AG08395 (cell line): ENCODE measurements around the gene MUC5B.

Experiments used
- DNase-seq: peaks from one replicate; pipeline ENCODE4 v3.0.0; 2012; ENCODE audit warnings: mixed read lengths, low spot score

Gene MUC5B

DNA sequence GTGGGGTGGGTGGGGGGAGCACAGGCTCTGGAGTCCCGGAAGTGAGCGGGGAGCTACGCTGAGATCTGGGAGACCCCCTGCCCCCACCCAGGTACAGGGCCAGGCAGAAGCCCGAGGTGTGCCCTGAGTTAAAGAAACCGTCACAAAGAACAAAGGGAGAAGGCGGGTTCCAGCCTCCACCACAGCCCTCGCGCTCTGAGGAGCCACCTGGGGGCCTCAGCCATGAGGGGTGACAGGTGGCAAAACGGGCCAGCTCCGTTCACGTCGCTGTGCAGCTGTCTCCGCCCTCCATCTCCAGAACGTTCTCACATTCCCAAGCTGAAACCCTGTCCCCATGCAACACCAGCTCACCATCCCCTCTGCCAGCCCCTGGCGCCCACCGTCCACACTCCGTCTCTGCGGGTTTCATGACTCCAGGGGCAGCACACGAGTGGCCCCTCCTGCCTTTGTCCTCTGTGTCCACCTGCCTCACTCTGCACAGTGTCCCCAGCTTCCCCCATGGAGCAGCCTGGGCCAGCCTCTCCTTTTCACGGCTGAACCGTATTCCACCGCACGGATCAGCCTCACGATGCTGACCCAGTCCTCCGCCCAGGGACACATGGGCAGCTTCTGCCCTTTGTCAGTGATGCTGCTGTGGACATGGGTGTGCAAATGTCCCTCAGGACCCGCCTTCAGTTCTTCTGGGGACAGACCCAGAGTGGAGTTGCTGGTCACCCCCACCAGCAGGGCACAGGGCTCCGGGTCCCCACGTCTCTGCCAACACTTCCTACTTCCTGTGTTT, 1.7 kb upstream of the MUC5B start:
- no peak for DNase-seq

DNA sequence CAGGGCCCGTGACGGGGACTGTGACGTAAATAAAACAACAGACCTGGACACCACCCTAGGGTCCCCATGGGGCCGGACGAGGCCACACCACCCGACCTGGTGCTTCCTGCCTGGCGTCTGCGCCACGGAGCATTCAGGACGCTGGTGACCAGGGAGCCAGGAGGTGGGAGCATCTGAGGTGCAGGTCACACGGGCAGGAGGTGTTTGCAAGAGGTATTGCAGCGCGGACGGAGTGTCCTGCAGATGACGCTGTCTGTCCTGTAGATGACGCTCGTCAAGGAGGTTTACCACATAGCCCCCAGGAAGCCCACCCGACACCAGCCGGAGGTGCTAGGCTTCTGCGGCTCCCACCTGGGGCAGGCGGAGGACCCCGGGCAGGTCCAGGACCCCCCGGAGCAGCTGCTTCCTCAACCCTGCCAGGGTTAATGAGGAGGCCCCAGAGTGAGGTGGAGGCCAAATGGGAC, 986 bp upstream of the MUC5B start:
- no peak for DNase-seq

DNA sequence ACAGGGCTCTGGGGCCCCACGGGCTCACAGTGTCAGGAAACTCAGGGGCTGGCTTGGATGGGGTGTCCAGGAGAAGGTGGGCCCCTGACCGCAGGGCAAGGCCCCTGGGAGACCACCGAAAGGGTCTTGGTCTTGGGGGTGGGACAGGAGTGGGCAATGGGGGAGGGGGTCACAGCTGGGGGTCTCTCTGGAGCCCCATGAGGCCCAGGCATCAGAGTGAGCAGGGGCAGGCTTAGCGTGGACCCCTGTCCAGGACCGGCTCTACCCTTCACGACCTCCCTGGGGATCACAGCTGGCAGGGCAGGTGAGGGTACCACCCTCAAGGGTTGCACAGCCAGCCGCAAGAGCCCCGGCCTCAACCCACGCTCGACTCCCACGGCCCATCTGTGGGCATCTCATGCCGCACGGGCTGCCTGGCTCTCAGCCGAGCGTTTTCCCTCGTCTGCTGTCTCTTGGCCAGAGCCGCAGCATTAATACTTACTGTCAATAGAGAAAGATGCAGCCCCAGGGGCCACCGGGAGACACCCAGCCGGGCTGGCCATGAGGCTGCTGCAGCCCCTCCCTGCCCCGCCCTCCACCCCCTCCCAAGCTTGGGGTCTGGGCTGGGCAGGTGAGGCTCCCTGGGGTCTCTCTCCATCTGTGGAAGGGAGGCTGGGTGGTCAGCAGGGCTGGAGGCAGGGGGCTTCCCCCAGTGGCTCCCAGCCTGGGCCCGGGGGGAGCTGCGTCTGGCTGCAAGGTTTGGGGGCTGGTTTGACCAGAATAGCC, 662 bp downstream of the MUC5B start:
- DNase-seq, result no peak

DNA sequence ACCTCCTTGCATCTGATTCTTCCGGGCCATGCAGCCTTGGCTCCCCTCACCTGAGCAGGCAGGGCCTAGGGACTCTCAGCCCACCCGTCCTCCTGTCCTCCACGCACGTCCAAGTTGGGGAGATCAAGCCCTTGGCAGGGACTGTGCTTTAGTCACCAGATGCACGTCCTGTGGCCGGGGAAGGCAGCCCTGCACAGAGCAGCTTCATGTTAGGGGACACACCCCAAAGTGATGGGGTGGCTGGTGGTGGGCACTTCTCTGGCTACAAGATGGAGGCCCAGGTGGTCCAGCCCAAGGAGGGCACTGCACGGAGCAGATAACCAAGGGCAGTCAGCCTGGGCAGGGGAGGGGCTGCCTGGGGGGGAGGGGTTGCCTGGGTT, 1.2 kb downstream of the MUC5B start:
- DNase-seq, result no peak

DNA sequence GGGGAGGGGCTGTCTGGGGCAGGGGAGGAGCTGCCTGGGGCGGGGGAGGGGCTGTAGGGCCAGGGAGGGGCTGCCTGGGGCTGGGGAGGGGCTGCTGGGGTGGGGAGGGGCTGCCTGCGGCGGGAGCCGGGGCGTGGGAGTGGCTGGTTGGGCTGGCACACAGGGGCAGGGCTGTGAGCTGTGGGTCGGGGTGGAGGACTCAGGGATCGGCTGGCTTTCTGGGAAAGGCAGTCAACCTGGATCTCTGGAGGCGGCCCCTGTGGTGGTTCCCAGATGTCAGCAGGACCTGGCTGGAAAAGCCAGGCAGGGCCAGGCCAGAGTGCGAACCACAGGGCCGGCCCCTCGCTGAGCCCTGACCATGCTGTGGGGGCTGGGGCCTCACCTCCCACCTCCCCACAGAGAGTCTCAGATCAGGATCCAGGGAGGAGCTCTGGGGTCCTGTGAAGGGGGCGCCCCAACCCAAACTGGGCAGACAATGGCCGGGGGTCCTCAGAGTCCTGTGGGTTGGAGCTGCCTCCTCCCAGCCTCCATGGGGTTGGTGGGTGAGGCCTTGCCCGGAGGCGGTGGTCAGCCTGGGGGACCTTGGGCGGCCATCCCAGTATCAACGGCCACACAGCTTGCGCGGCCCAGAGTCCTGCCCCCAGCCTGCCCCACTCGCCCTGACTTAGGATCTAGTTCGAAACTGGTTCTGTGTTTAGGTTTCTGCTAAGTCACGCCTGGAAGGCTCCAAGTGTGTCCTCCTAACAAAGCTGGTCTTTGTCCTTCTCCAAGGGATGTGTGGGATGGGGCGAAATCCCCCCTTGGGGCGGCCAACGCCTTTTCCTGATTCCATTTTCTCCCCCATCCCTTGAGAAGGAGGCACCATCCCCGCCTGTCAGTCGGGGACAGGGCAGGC, 1.9 kb downstream of the MUC5B start:
- no peak for DNase-seq

DNA sequence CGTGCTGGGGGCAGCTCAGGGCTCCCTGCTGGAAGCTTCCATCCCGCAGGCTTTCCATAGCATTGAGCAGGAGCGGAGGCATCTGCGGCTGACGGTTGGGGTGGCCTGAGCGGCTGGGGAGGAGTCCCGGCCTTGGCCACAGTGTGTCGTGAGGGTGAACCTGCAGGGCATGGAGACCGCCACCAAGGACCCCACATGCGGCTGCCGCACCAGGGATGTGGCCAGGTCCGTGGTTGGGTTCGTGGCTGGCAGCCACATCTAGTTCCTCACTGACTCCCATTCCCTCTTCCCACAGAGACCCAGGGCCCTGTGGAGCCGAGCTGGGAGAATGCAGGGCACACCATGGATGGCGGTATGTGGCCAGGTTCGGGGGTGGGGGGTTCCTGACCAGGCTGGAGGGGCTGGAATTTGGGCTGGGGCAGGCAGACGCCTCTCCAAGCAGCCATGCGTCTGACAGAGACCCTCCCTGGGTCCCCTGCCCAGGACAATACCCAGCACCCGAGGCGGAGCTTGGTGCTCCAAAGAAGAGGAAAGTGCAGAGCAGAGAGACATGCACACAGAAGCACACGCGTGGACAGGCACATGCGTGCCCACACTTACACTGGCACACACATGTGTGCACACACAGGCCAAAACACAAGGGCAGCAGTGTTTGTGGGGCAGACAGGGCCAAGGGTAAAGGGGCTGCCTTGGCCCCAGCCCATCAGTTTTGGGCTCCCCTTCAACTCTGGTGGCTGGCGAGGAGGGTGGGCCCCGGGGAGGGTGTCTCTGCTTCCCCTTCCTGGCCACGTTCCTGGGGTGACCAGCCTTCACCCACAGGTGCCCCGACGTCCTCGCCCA, 2.7 kb downstream of the MUC5B start:
- DNase-seq, result no peak

DNA sequence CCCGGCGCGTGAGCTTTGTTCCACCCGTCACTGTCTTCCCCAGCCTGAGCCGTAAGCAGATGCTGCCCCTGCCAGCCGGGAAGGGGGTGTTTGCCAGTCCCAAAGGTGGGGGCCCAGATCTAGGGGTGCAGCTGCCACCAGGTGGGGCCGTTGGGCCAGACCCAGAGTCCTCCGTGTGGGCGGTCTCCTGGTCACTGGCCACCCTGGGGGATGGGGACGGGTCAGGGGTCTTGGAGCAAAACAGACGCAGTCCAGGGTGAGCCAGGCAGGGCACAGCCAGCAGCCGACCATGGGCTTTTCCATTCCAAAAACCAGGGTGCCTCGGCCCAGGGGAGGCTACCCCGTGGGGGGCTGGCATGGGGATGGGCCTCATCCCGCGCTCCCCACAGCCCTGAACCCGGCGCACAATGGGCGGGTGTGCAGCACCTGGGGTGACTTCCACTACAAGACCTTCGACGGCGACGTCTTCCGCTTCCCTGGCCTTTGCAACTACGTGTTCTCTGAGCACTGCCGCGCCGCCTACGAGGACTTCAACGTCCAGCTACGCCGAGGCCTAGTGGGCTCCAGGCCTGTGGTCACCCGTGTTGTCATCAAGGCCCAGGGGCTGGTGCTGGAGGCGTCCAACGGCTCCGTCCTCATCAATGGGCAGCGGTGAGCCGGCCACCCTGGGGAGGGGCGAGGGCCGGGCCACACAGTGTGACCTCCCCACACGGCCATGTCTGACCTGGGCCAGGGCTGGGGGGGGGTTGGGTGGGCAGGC, 3.5 kb downstream of the MUC5B start:
- DNase-seq, result no peak

DNA sequence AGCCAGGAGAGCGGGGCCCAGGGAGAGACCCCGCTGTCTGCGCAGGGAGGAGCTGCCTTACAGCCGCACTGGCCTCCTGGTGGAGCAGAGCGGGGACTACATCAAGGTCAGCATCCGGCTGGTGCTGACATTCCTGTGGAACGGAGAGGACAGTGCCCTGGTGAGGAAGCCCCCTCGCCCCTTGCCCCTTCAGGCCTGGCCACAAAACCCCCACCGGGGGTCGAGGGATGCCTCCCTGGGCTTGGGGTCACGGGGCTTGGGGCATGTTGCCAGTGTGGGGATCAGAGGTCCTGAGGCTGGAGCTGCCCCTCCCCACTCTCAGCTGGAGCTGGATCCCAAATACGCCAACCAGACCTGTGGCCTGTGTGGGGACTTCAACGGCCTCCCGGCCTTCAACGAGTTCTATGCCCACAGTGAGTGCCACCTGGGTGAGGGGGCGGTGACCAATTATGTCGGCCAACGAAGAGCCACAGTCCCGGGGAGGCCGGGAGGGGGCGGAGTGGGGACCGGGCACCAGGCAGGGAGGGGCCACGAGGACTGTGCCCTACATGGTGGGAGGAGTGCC, 4.2 kb downstream of the MUC5B start:
- peak; percentile 58 for DNase-seq

DNA sequence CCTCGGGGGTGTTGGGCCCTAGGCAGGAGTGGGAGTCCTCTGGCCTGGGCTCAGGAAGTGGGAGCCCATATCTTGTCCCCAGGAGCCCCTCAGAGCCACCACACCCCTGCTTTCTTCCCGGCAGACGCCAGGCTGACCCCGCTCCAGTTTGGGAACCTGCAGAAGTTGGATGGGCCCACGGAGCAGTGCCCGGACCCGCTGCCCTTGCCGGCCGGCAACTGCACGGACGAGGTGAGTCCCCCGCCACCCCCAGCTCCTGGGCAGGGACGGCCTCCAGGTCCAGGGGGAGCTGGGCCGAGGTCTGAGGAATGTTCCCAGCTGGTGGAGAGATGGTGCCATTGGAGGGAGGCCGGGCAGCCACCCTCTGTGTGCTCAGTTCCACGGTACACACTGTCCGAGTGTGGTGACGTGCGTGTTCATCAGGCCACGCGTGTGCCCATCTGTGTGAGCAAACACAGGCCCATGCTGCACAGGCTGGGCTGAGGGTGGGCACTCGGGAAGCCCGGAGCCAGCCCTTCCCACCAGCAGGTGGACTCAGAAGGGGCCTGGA, 4.8 kb downstream of the MUC5B start:
- DNase-seq, result no peak

DNA sequence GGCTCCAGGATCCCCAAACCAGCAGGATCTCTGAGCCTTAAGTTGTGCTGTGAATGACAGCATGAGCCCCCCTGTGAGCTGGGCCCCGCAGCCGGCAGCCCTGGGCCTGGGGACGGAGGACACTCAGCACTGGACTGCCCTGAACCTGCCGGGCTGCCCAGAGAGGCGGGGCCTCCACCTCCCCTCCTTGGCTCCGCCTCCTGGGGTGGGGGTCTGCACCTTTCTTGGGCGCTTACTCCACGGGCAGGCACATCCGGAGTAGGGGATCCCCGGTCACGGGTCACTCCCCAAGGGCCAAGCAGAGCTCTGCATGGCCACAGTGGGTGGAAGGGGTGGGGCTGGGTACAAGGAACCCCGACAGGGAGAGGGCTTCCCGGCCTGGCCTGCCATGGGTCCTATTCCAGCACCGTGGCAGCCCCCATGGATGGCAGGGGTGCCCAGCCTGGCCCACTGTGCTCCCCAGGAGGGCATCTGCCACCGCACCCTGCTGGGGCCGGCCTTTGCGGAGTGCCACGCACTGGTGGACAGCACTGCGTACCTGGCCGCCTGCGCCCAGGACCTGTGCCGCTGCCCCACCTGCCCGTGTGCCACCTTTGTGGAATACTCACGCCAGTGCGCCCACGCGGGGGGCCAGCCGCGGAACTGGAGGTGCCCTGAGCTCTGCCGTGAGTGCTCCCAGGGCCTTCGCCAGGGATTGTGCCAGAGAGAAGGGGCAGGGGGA, 5.4 kb downstream of the MUC5B start:
- no peak for DNase-seq

DNA sequence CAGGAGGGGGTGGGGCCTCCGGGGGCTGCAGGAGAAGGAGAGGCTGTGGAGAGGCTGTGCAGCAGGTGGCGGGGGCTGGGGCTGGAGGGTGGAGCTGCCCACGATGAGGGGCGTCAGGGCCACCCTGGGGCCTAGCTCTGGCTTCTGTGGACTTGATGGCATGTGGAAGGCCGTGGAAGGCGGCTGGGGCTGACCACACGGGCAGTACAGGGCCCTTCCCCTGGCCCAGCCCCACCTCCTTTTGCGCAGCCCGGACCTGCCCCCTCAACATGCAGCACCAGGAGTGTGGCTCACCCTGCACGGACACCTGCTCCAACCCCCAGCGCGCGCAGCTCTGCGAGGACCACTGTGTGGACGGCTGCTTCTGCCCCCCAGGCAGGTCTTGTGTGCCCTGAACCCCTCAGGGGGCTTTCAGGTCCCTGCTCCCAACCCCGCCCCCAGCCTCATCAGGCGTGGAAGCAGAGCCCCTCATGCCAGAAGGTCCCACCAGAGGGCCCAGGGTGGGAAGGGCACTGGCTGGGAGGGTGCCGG, 6.1 kb downstream of the MUC5B start:
- DNase-seq, result no peak

DNA sequence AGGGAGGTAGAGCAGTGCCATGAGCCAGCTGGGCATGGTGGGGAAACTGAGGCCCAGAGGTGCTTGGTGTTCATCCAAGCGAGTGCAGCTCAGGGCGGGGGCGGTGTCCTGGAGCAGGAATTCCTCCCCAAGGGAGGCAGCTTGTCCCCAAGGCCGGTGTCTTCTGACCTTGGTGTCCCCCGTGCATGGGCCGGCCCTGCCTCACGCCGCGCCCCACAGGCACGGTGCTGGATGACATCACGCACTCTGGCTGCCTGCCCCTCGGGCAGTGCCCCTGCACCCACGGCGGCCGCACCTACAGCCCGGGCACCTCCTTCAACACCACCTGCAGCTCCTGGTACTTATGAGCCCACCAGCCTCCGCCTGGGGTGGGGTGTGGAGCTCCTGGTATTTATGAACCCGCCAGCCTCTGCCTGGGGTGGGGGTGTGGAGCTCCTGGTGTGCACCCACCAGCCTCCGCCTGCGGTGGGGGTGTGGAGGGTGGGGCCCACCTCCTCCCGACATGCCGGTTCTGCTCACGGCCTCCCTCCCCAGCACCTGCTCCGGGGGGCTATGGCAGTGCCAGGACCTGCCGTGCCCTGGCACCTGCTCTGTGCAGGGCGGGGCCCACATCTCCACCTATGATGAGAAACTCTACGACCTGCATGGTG, 6.7 kb downstream of the MUC5B start:
- no peak for DNase-seq

DNA sequence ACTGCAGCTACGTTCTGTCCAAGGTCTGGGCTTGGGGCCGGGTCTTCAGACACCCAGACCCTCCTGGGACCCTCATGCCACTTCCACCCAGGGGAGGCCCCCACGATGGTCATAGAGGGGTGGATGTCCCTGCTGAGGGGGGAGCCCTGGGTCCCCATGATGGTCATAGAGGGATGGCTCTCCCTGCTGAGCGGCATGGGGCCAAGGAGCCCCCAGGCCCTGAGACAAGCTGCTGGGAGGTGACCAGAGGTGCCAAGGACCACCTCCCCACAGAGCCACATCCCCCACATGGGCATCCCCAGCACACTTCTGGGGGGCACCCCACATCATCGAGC, 7.2 kb downstream of the MUC5B start:
- no peak for DNase-seq

DNA sequence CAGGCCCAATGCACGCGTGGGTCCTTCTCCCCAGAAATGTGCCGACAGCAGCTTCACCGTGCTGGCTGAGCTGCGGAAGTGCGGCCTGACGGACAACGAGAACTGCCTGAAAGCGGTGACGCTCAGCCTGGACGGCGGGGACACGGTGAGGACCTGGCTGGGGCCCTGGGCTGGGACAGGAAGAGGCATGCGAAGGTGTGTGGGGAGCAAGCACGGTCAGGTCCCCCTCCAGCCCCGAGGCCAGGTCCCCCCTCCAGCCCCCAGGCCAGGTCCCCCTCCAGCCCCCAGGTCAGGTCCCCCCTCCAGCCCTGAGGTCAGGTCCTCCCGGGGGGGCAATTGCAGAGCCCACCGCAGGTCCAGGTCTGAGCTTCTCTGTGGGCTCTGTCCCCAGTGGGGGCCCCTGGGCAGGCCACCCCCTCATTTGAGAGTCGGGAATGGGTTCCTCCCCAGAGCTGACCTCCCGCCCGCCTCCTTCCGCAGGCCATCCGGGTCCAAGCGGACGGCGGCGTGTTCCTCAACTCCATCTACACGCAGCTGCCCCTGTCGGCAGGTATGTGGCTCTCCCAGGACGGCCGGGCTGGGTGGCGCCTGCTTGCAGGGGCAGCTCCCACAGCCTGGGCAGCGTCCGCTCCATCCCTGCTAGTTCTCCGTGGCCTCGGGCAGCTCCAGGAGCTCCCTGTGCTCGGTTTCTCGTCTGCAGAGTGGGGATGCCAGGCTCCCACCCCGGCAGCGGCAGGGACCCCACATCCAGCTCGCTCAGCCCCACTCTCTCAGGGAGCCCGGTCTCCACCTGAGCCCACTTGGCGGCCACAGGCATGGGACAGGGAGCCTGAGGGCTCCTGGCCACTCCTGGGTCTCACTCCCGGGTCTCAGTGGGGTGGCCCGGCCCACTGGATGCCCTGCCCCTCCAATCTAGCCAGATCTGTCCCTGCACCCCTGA, 7.9 kb downstream of the MUC5B start:
- DNase-seq, result no peak

DNA sequence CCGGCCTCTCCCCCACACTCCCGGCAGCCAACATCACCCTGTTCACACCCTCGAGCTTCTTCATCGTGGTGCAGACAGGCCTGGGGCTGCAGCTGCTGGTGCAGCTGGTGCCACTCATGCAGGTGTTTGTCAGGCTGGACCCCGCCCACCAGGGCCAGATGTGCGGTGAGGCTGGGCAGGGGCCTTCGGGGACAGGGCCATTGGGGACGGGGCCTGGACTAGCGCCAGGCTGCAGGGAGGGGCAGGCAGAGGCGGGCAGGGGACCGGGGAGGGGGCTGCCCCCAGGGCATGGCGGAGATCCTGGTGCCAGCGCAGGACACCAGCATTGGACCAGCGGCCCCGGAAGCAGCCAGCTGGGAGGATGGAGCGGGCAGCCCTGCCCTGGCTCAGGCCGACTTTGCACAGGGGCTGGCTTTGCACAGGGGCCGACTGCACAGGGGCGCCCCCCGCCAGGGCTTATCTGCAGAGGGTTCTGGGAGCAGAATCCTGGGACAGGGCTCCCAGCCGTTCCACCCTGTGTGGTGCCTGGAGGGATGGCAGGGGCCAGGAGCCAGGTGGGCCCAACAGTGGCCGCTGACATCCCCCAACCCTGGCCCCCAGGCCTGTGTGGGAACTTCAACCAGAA, 8.6 kb downstream of the MUC5B start:
- no peak for DNase-seq

DNA sequence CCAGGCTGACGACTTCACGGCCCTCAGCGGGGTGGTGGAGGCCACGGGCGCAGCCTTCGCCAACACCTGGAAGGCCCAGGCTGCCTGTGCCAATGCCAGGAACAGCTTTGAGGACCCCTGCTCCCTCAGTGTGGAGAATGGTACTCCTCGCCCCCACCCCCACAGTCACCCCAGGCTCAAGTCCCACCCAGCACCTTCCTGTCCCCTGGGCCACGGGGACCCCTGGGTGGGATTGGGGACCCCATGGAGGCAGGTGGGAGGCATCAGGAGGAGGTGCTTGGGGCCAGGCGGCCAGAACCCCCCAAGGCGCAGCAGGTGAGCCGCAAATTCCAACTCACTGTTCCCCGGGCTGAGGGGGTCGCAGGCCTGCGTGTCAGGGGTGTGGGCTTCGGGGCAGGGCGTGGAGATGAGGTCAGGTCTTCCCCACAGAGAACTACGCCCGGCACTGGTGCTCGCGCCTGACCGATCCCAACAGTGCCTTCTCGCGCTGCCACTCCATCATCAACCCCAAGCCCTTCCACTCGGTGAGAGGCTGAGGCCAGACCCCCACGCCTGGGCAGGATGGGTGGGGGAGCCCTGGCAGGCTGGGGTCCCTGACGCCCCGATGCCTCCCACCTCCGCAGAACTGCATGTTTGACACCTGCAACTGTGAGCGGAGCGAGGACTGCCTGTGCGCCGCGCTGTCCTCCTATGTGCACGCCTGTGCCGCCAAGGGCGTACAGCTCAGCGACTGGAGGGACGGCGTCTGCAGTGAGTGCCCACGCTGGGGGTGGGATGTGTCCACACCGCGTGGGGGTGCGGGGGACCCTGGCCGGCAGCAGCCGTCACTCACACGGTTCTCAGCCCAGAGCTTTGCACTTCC, 9.4 kb downstream of the MUC5B start:
- no peak for DNase-seq
